ENCODE data around the gene SPDEF.

GRCh38 chr6:34560366-34561226, 4.5 kb upstream of the SPDEF start:
- TF ChIP-seq, protein P1, sequence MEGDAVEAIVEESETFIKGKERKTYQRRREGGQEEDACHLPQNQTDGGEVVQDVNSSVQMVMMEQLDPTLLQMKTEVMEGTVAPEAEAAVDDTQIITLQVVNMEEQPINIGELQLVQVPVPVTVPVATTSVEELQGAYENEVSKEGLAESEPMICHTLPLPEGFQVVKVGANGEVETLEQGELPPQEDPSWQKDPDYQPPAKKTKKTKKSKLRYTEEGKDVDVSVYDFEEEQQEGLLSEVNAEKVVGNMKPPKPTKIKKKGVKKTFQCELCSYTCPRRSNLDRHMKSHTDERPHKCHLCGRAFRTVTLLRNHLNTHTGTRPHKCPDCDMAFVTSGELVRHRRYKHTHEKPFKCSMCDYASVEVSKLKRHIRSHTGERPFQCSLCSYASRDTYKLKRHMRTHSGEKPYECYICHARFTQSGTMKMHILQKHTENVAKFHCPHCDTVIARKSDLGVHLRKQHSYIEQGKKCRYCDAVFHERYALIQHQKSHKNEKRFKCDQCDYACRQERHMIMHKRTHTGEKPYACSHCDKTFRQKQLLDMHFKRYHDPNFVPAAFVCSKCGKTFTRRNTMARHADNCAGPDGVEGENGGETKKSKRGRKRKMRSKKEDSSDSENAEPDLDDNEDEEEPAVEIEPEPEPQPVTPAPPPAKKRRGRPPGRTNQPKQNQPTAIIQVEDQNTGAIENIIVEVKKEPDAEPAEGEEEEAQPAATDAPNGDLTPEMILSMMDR (IDR thresholded peaks at IDR 0.05): no peak
- TF ChIP-seq POLR2A (IDR thresholded peaks at IDR 0.05): no peak
